CD4-positive, alpha-beta T cell treated with Interleukin-12 subunit alpha and Interleukin-12 subunit beta, for 1 hour (primary cell): ENCODE measurements around the gene CEP350.

Source experiments
- DNase-seq: peaks from one replicate; pipeline ENCODE4 v3.0.0-alpha.2; 2020

The CEP350 gene

GRCh38 chr1:180065408-180065807 lies 110.8 kb downstream of the CEP350 start:
- DNase-seq, result no peak

GRCh38 chr1:180066150-180066549 lies 111.5 kb downstream of the CEP350 start:
- no peak for DNase-seq

- DNase-seq, result no peak
These were observed 115.7 kb downstream of the CEP350 start for GRCh38 chr1:180070286-180070685.

- DNase-seq, result no peak
These were observed 117.1 kb downstream of the CEP350 start for GRCh38 chr1:180071759-180072158.

- no peak for DNase-seq
These were observed 125.8 kb downstream of the CEP350 start for GRCh38 chr1:180080439-180080838.

GRCh38 chr1:180081474-180081873 lies 126.9 kb downstream of the CEP350 start:
- no peak for DNase-seq

- DNase-seq, result no peak
These were observed 128.6 kb downstream of the CEP350 start for GRCh38 chr1:180083164-180083563.

GRCh38 chr1:180084867-180085266 lies 130.3 kb downstream of the CEP350 start:
- DNase-seq, result no peak

- no peak for DNase-seq
These were observed 130.7 kb downstream of the CEP350 start for GRCh38 chr1:180085331-180085730.

- no peak for DNase-seq
These were observed 138.5 kb downstream of the CEP350 start for GRCh38 chr1:180092931-180093650.

- no peak for DNase-seq
These were observed 140.2 kb downstream of the CEP350 start for GRCh38 chr1:180094705-180095295.

- no peak for DNase-seq
These were observed 142.1 kb downstream of the CEP350 start for GRCh38 chr1:180096584-180097325.

GRCh38 chr1:180097326-180097605 lies 142.7 kb downstream of the CEP350 start:
- DNase-seq, result no peak

GRCh38 chr1:180101411-180101810 lies 146.8 kb downstream of the CEP350 start:
- no peak for DNase-seq

- no peak for DNase-seq
These were observed 149.2 kb downstream of the CEP350 start for GRCh38 chr1:180103819-180104218.

GRCh38 chr1:180112091-180112490 lies 157.5 kb downstream of the CEP350 start:
- DNase-seq, result no peak

GRCh38 chr1:180112984-180113647 lies 158.5 kb downstream of the CEP350 start:
- no peak for DNase-seq

- no peak for DNase-seq
These were observed 159.9 kb downstream of the CEP350 start for GRCh38 chr1:180114396-180114945.

GRCh38 chr1:180116964-180117763 lies 162.6 kb downstream of the CEP350 start:
- DNase-seq, result no peak

- no peak for DNase-seq
These were observed 163.1 kb downstream of the CEP350 start for GRCh38 chr1:180117764-180118116.

- no peak for DNase-seq
These were observed 165.2 kb downstream of the CEP350 start for GRCh38 chr1:180119837-180120236.

- no peak for DNase-seq
These were observed 168.9 kb downstream of the CEP350 start for GRCh38 chr1:180123463-180123936.

GRCh38 chr1:180130651-180131050 lies 176.0 kb downstream of the CEP350 start:
- no peak for DNase-seq
